Measurements from ENCODE around the gene PGS1.

Gene PGS1

GRCh38 chr17:78449983-78450595 is 71.6 kb downstream of the PGS1 start:
- no peaks in the 10 kb centered on the region for H3K36me3 ChIP-seq (ENCODE audit: insufficient read depth, low read length)
- H3K4me3 ChIP-seq (ENCODE audit: low read depth, low read length) = no peak overlapping the region
- no peak overlapping the region for H2AFZ ChIP-seq (ENCODE audit: low read length, unreplicated experiment)
- no peaks in the 10 kb centered on the region for H3K4me1 ChIP-seq (ENCODE audit: control insufficient read depth, insufficient read depth, low read length, unreplicated experiment)
- H3K27me3 ChIP-seq (ENCODE audit: insufficient read depth, low read length) = peaks cover 3% of the 10 kb centered on the region; the same call in 1 of the 2 replicates
- H3K27ac ChIP-seq (ENCODE audit: low read depth, low read length) = no peak overlapping the region
- H3K79me2 ChIP-seq (ENCODE audit: control insufficient read depth, insufficient read depth, low read length, unreplicated experiment) = no peaks in the 10 kb centered on the region

GRCh38 chr17:78450696-78451345 is 72.4 kb downstream of the PGS1 start:
- H3K27ac ChIP-seq (ENCODE audit: low read depth, low read length) = no peak overlapping the region
- H3K79me2 ChIP-seq (ENCODE audit: control insufficient read depth, insufficient read depth, low read length, unreplicated experiment) = no peaks in the 10 kb centered on the region
- H2AFZ ChIP-seq (ENCODE audit: low read length, unreplicated experiment) = no peak overlapping the region
- no peak overlapping the region for H3K4me3 ChIP-seq (ENCODE audit: low read depth, low read length)
- no peaks in the 10 kb centered on the region for H3K27me3 ChIP-seq (ENCODE audit: insufficient read depth, low read length)
- no peaks in the 10 kb centered on the region for H3K4me1 ChIP-seq (ENCODE audit: control insufficient read depth, insufficient read depth, low read length, unreplicated experiment)
- no peaks in the 10 kb centered on the region for H3K36me3 ChIP-seq (ENCODE audit: insufficient read depth, low read length)

DNA sequence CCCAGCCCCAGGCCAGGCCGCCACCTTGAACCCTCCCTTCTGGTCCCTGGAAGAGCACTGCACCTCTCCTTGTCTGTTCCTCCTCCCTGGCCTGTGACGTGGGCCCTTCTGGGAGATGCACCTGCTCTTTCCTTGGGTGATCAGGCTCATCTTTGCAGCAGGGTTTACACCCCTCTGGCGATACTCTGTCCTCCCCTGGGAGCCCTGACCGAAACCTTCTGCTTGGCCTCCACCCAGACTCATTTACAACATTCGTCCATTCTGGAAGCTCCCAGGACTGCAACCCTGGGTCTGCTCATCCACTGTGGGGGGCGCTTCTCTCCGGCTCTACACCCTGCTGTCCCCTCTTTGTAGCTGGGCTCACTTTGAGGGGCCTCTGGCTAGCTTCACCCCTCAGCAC is 73.3 kb downstream of the PGS1 start:
- Histone ChIP-seq H3K36me3 (ENCODE audit: insufficient read depth, low read length) (no peaks in the 10 kb centered on the region), H3K4me1 (ENCODE audit: control insufficient read depth, insufficient read depth, low read length, unreplicated experiment) (no peaks in the 10 kb centered on the region), H3K27ac (ENCODE audit: low read depth, low read length) (no peak overlapping the region), H3K27me3 (ENCODE audit: insufficient read depth, low read length) (no peaks in the 10 kb centered on the region), H3K79me2 (ENCODE audit: control insufficient read depth, insufficient read depth, low read length, unreplicated experiment) (no peaks in the 10 kb centered on the region), H3K4me3 (ENCODE audit: low read depth, low read length) (no peak overlapping the region), H2AFZ (ENCODE audit: low read length, unreplicated experiment) (no peak overlapping the region)

DNA sequence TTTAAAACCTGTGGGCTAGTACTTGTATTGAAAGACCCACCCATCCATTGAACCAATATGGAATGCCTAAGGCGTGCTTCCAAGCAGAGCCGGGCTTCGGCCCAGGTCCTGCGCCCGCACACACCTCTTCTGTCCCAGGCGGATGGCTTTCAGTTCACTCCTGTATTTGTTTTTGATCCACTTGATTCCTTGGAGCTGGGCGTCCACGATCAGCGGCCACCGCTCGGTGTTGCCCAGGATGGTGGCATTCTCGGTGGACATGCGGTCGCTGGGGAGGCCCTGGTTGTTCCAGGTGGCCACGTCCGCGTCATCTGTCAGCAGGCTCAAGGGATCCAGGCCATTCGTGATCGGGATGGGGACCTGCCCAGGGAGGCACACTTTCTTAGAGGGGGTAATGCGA is 75.9 kb downstream of the PGS1 start:
- Histone ChIP-seq H3K4me1 (ENCODE audit: control insufficient read depth, insufficient read depth, low read length, unreplicated experiment) (no peaks in the 10 kb centered on the region), H3K27ac (ENCODE audit: low read depth, low read length) (no peak overlapping the region), H2AFZ (ENCODE audit: low read length, unreplicated experiment) (no peak overlapping the region), H3K4me3 (ENCODE audit: low read depth, low read length) (no peak overlapping the region), H3K36me3 (ENCODE audit: insufficient read depth, low read length) (no peaks in the 10 kb centered on the region), H3K79me2 (ENCODE audit: control insufficient read depth, insufficient read depth, low read length, unreplicated experiment) (no peaks in the 10 kb centered on the region), H3K27me3 (ENCODE audit: insufficient read depth, low read length) (no peaks in the 10 kb centered on the region)

GRCh38 chr17:78458091-78458490 is 79.6 kb downstream of the PGS1 start:
- Histone ChIP-seq H2AFZ (ENCODE audit: low read length, unreplicated experiment) (no peak overlapping the region), H3K79me2 (ENCODE audit: control insufficient read depth, insufficient read depth, low read length, unreplicated experiment) (no peaks in the 10 kb centered on the region), H3K27ac (ENCODE audit: low read depth, low read length) (no peak overlapping the region), H3K4me3 (ENCODE audit: low read depth, low read length) (no peak overlapping the region), H3K4me1 (ENCODE audit: control insufficient read depth, insufficient read depth, low read length, unreplicated experiment) (no peaks in the 10 kb centered on the region), H3K36me3 (ENCODE audit: insufficient read depth, low read length) (no peaks in the 10 kb centered on the region), H3K27me3 (ENCODE audit: insufficient read depth, low read length) (no peaks in the 10 kb centered on the region)

DNA sequence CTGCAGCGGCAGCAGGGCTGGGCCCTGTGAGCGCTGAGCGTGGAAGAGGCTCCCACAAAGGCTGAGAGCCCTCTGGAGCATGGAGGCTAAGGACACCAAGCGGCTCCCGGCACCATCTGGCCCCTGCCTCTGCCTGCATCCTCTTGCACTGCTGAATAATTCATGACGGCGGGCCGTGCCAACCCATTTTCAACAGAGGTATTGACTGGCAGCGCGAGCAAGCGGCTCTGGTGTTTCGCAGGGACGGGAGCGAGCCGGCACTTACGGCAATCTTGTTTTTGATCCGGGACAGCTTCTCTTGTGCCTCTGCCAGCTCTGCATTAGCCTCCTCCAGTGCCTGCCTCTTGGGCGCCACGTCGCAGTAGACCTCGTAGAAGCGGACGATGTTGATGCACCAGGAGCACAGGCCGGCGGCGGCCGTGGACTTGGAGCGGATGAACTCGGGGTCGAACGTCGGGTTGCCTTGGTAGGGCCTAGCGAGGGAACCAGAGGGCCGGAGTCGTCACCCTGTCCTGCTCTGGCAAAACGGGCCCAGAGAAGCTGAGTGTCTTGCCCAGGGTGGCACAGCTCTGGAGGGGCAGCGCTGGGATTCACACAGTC is 80.4 kb downstream of the PGS1 start:
- H3K27me3 ChIP-seq (ENCODE audit: insufficient read depth, low read length) = no peaks in the 10 kb centered on the region
- no peak overlapping the region for H3K27ac ChIP-seq (ENCODE audit: low read depth, low read length)
- H2AFZ ChIP-seq (ENCODE audit: low read length, unreplicated experiment) = no peak overlapping the region
- no peaks in the 10 kb centered on the region for H3K79me2 ChIP-seq (ENCODE audit: control insufficient read depth, insufficient read depth, low read length, unreplicated experiment)
- H3K4me1 ChIP-seq (ENCODE audit: control insufficient read depth, insufficient read depth, low read length, unreplicated experiment) = no peaks in the 10 kb centered on the region
- H3K36me3 ChIP-seq (ENCODE audit: insufficient read depth, low read length) = no peaks in the 10 kb centered on the region
- no peak overlapping the region for H3K4me3 ChIP-seq (ENCODE audit: low read depth, low read length)

- H3K4me1 ChIP-seq (ENCODE audit: control insufficient read depth, insufficient read depth, low read length, unreplicated experiment) = no peaks in the 10 kb centered on the region
- no peak overlapping the region for H3K4me3 ChIP-seq (ENCODE audit: low read depth, low read length)
- no peak overlapping the region for H2AFZ ChIP-seq (ENCODE audit: low read length, unreplicated experiment)
- no peaks in the 10 kb centered on the region for H3K36me3 ChIP-seq (ENCODE audit: insufficient read depth, low read length)
- no peaks in the 10 kb centered on the region for H3K79me2 ChIP-seq (ENCODE audit: control insufficient read depth, insufficient read depth, low read length, unreplicated experiment)
- H3K27ac ChIP-seq (ENCODE audit: low read depth, low read length) = no peak overlapping the region
- H3K27me3 ChIP-seq (ENCODE audit: insufficient read depth, low read length) = no peaks in the 10 kb centered on the region
Observed at GRCh38 chr17:78459696-78460095, 81.2 kb downstream of the PGS1 start.

- Histone ChIP-seq H3K4me3 (ENCODE audit: low read depth, low read length) (no peak overlapping the region), H3K27ac (ENCODE audit: low read depth, low read length) (no peak overlapping the region), H3K4me1 (ENCODE audit: control insufficient read depth, insufficient read depth, low read length, unreplicated experiment) (no peaks in the 10 kb centered on the region), H3K79me2 (ENCODE audit: control insufficient read depth, insufficient read depth, low read length, unreplicated experiment) (no peaks in the 10 kb centered on the region), H3K36me3 (ENCODE audit: insufficient read depth, low read length) (no peaks in the 10 kb centered on the region), H3K27me3 (ENCODE audit: insufficient read depth, low read length) (no peaks in the 10 kb centered on the region), H2AFZ (ENCODE audit: low read length, unreplicated experiment) (no peak overlapping the region)
Observed at GRCh38 chr17:78460176-78460675, 81.8 kb downstream of the PGS1 start.

- no peak overlapping the region for H3K4me3 ChIP-seq (ENCODE audit: low read depth, low read length)
- no peaks in the 10 kb centered on the region for H3K36me3 ChIP-seq (ENCODE audit: insufficient read depth, low read length)
- H3K79me2 ChIP-seq (ENCODE audit: control insufficient read depth, insufficient read depth, low read length, unreplicated experiment) = no peaks in the 10 kb centered on the region
- H3K27ac ChIP-seq (ENCODE audit: low read depth, low read length) = no peak overlapping the region
- H2AFZ ChIP-seq (ENCODE audit: low read length, unreplicated experiment) = no peak overlapping the region
- H3K4me1 ChIP-seq (ENCODE audit: control insufficient read depth, insufficient read depth, low read length, unreplicated experiment) = no peaks in the 10 kb centered on the region
- H3K27me3 ChIP-seq (ENCODE audit: insufficient read depth, low read length) = no peaks in the 10 kb centered on the region
Observed at GRCh38 chr17:78460951-78461798, 82.7 kb downstream of the PGS1 start.

DNA sequence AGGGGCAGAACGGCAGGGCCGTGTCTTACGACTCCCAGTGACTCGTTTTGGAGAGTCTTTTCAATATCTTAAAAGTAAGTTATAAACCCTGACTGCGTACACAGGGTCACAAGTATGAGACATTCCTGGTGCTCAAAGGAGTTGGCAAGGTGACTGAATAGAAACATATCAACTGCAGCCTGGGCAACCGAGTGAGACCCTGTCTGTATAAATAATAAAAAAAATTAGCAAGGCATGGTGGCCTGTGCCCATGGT is 83.3 kb downstream of the PGS1 start:
- Histone ChIP-seq H3K4me3 (ENCODE audit: low read depth, low read length) (no peak overlapping the region), H3K27me3 (ENCODE audit: insufficient read depth, low read length) (no peaks in the 10 kb centered on the region), H3K27ac (ENCODE audit: low read depth, low read length) (no peak overlapping the region), H2AFZ (ENCODE audit: low read length, unreplicated experiment) (no peak overlapping the region), H3K79me2 (ENCODE audit: control insufficient read depth, insufficient read depth, low read length, unreplicated experiment) (no peaks in the 10 kb centered on the region), H3K4me1 (ENCODE audit: control insufficient read depth, insufficient read depth, low read length, unreplicated experiment) (no peaks in the 10 kb centered on the region), H3K36me3 (ENCODE audit: insufficient read depth, low read length) (no peaks in the 10 kb centered on the region)

Data from ACC112 (cell line).